HG03025 (cell line): ENCODE data around the gene MACROD1.

ENCODE experiments used
- ATAC-seq: cut with Tn5 transposase; IDR thresholded peaks from one replicate; pipeline ENCODE4 v1.9.1; 2021; ENCODE audit warnings: mild to moderate bottlenecking, moderate library complexity; ENCODE audit not compliant: unreplicated experiment, low FRiP score

Gene MACROD1

GRCh38 chr11:64005691-64006090 lies 160.2 kb downstream of the MACROD1 start:
- ATAC-seq, result no peak

GRCh38 chr11:64004590-64004984 lies 161.3 kb downstream of the MACROD1 start:
- ATAC-seq, result no peak

- ATAC-seq, result no peak
Measured at GRCh38 chr11:64003807-64004589, 161.9 kb downstream of the MACROD1 start.

- ATAC-seq, result no peak
Measured at GRCh38 chr11:64001484-64002420, 164.2 kb downstream of the MACROD1 start.

GRCh38 chr11:64000740-64001483 lies 165.0 kb downstream of the MACROD1 start:
- no peak for ATAC-seq

- peak; percentile 46 for ATAC-seq
Measured at GRCh38 chr11:64000026-64000739, 165.7 kb downstream of the MACROD1 start.

- no peak for ATAC-seq
Measured at GRCh38 chr11:63999349-64000025, 166.4 kb downstream of the MACROD1 start.

- no peak for ATAC-seq
Measured at GRCh38 chr11:63998558-63999348, 167.2 kb downstream of the MACROD1 start.

GRCh38 chr11:63997801-63998337 lies 168.0 kb downstream of the MACROD1 start:
- ATAC-seq, result no peak

- no peak for ATAC-seq
Measured at GRCh38 chr11:63997104-63997700, 168.7 kb downstream of the MACROD1 start.

- no peak for ATAC-seq
Measured at GRCh38 chr11:63996512-63996911, 169.4 kb downstream of the MACROD1 start.

GRCh38 chr11:63993993-63994392 lies 171.9 kb downstream of the MACROD1 start:
- no peak for ATAC-seq

- no peak for ATAC-seq
Measured at GRCh38 chr11:63993100-63993499, 172.8 kb downstream of the MACROD1 start.

- ATAC-seq, result no peak
Measured at GRCh38 chr11:63991558-63991957, 174.4 kb downstream of the MACROD1 start.

GRCh38 chr11:63986932-63987513 lies 178.9 kb downstream of the MACROD1 start:
- peak; percentile 4 for ATAC-seq

- peak; percentile 79 for ATAC-seq
Measured at GRCh38 chr11:63986156-63986931, 179.6 kb downstream of the MACROD1 start, which contains the start of gene OTUB1. Gene OTUB1 (plus strand): TSS chr11:63986438. CDS start chr11:63986457, 19 bp downstream.

GRCh38 chr11:63985812-63986155 lies 180.1 kb downstream of the MACROD1 start:
- ATAC-seq, result peak; percentile 32
